CD14-positive monocyte (primary cell): ENCODE measurements around the gene FAF1. TPM values are rescaled to one million over a fixed set of nuclear protein-coding genes. Genes with fewer than 3 reads are reported as not detected.

ENCODE experiments used
- DNase-seq, 3 donors: peaks; one replicate each; pipeline ENCODE4 v3.0.0-alpha.2; 2011 to 2022
- H2AFZ ChIP-seq: 2 replicates; pipeline ENCODE4 v1.6.0; 2012; ENCODE audit warnings: mild to moderate bottlenecking, low read depth, low read length, inconsistent platforms; ENCODE audit not compliant: insufficient read depth, poor library complexity, severe bottlenecking
- H3K27ac ChIP-seq, 2 donors: 1 replicate in 1 of 2; 2 replicates in 1 of 2; pipeline ENCODE4 v1.5.1; 2012 to 2013; ENCODE audit warnings: low read length in 2 of 2, control low read depth in 1 of 2, inconsistent platforms in 1 of 2, low read depth in 1 of 2, mild to moderate bottlenecking in 1 of 2
- H3K27me3 ChIP-seq, 2 donors: one replicate each; pipeline versions ENCODE4 v1.6.0 to v1.6.1; 2011 to 2013; ENCODE audit warnings: low read length in 2 of 2; ENCODE audit not compliant: control insufficient read depth in 2 of 2, insufficient read depth in 2 of 2
- H3K36me3 ChIP-seq, 2 donors: replicated peaks in 1 of 2; 1 replicate in 1 of 2; 2 replicates in 1 of 2; pipeline versions ENCODE4 v1.5.1 to v1.6.1; 2012 to 2013; ENCODE audit warnings: low read length in 2 of 2, control low read depth in 1 of 2, inconsistent platforms in 1 of 2, mild to moderate bottlenecking in 1 of 2; ENCODE audit not compliant: insufficient read depth in 2 of 2, control insufficient read depth in 1 of 2
- H3K4me1 ChIP-seq, 2 donors: 1 replicate in 1 of 2; 2 replicates in 1 of 2; pipeline versions ENCODE4 v1.5.1 to v1.6.1; 2012 to 2013; ENCODE audit warnings: low read length in 2 of 2, control low read depth in 1 of 2, inconsistent platforms in 1 of 2, mild to moderate bottlenecking in 1 of 2, moderate library complexity in 1 of 2; ENCODE audit not compliant: insufficient read depth in 2 of 2, control insufficient read depth in 1 of 2
- H3K4me2 ChIP-seq: replicated peaks from 2 replicates; pipeline ENCODE3; 2012; ENCODE audit warnings: low read length, moderate library complexity, mild to moderate bottlenecking; ENCODE audit not compliant: poor library complexity, severe bottlenecking; ENCODE audit errors: extremely low read depth
- H3K4me3 ChIP-seq, 3 experiments: fragments of 200-600 bp in 1 of 3; sonication (generic) in 1 of 3; replicated peaks in 1 of 3; 1 replicate in 2 of 3; 2 replicates in 1 of 3; pipeline ENCODE4 v1.5.1; 2011 to 2013; ENCODE audit warnings: low read length in 3 of 3, mild to moderate bottlenecking in 3 of 3, control low read depth in 2 of 3, low read depth in 2 of 3, inconsistent platforms in 1 of 3, moderate library complexity in 1 of 3
- H3K79me2 ChIP-seq: 2 replicates; pipeline ENCODE4 v1.6.0; 2012; ENCODE audit warnings: mild to moderate bottlenecking, control low read depth, inconsistent platforms, low read length, moderate library complexity; ENCODE audit not compliant: insufficient read depth
- H3K9ac ChIP-seq: 2 replicates; pipeline ENCODE4 v1.6.0; 2017; ENCODE audit warnings: low read length, mild to moderate bottlenecking; ENCODE audit not compliant: insufficient read depth, poor library complexity, severe bottlenecking
- H3K9me3 ChIP-seq, 2 donors: replicated peaks in 1 of 2; 1 replicate in 1 of 2; 2 replicates in 1 of 2; pipeline versions ENCODE4 v1.5.1 to v1.6.1; 2012 to 2013; ENCODE audit warnings: low read length in 2 of 2, control low read depth in 1 of 2; ENCODE audit not compliant: control insufficient read depth in 1 of 2, insufficient read depth in 1 of 2
- H4K20me1 ChIP-seq: 2 replicates; pipeline ENCODE4 v1.6.0; 2012; ENCODE audit warnings: mild to moderate bottlenecking, low read length, control low read depth, moderate library complexity; ENCODE audit not compliant: insufficient read depth
- H3K27ac Mint-ChIP-seq, 7 donors: one replicate each; pipeline ENCODE4 v1.8.0; 2020; ENCODE audit warnings: mild to moderate bottlenecking in 7 of 7, mixed read lengths in 7 of 7, moderate library complexity in 6 of 7, inconsistent platforms in 2 of 7
- H3K27me3 Mint-ChIP-seq, 3 donors: one replicate each; pipeline ENCODE4 v1.8.0; 2021 to 2022; ENCODE audit warnings: low read depth in 3 of 3, mild to moderate bottlenecking in 3 of 3, mixed read lengths in 3 of 3, moderate library complexity in 3 of 3, inconsistent platforms in 1 of 3
- H3K36me3 Mint-ChIP-seq, 2 donors: one replicate each; pipeline ENCODE4 v1.8.0; 2020; ENCODE audit warnings: mixed read lengths in 2 of 2, inconsistent platforms in 1 of 2, mild to moderate bottlenecking in 1 of 2
- H3K4me1 Mint-ChIP-seq: one replicate; pipeline ENCODE4 v1.8.0; 2020; ENCODE audit warnings: mild to moderate bottlenecking, mixed read lengths
- H3K4me3 Mint-ChIP-seq, 2 donors: one replicate each; pipeline ENCODE4 v1.8.0; 2020; ENCODE audit warnings: mild to moderate bottlenecking in 2 of 2, mixed read lengths in 2 of 2, moderate library complexity in 1 of 2
- H3K9me3 Mint-ChIP-seq, 7 donors: one replicate each; pipeline ENCODE4 v1.8.0; 2020 to 2022; ENCODE audit warnings: mixed read lengths in 7 of 7, mild to moderate bottlenecking in 6 of 7, moderate library complexity in 6 of 7, inconsistent platforms in 2 of 7
- CTCF ChIP-seq: fragments of 200-600 bp; IDR thresholded peaks from one replicate; pipeline ENCODE4 v1.8.0; 2022; ENCODE audit warnings: antibody characterized with exemption, mild to moderate bottlenecking
- WGBS: methylation state at CpG from one replicate; pipeline ENCODE4 v1.1.5; 2013; ENCODE audit warnings: missing lambda C conversion rate; ENCODE audit not compliant: insufficient coverage; 5-methylcytosine and 5-hydroxymethylcytosine counted together
- intact Hi-C, 2 donors: fragments of 100-400 bp; cut with micrococcal nuclease; formaldehyde crosslinking; loops; one replicate each; pipeline versions ENCODE4 v1.15.0 to v1.15.1; 2023
- polyA plus RNA-seq, 3 donors: library from polyadenylated mRNA; depleted of rRNA in 1 of 3; unstranded in 2 of 3; stranded (reverse) in 1 of 3; fragments of 300-500 nt in 2 of 3; fragments of >200 nt in 1 of 3; fragmentation: Illumina TruSeq in 2 of 3; gene quantifications; 1 replicate in 2 of 3; 2 replicates in 1 of 3; pipeline ENCODE4 v1.2.3, GENCODE V29; 2012 to 2021

Gene FAF1
- polyA plus RNA-seq, 3 donors, result 11.4 to 29.6 (median 16.9) TPM

- Histone ChIP-seq H3K79me2 (no peaks in the 10 kb centered on the region), H3K9ac (no peak overlapping the region), H4K20me1 (no peaks in the 10 kb centered on the region), H3K27ac (no peak overlapping the region), H3K9me3 (peaks cover 0 to 67% of the 10 kb centered on the region in 2 donors), H3K36me3 (no peaks in the 10 kb centered on the region), H2AFZ (no peak overlapping the region), H3K4me2 (peak overlapping the region; percentile 15), H3K4me1 (peaks cover 19 to 29% of the 10 kb centered on the region in 2 donors), H3K4me3 (no peak overlapping the region), H3K27me3 (peaks cover 87 to 95% of the 10 kb centered on the region in 2 donors)
- 6% methylated on average over 38 of the region's 38 CpGs for WGBS
- H3K9me3 Mint-ChIP-seq, result peaks cover 0 to 35% (median 20%) of the 10 kb centered on the region in 7 donors
- H3K4me3 Mint-ChIP-seq, result peak overlapping the region in 1 of 2 donors; percentile 96
- H3K4me1 Mint-ChIP-seq, result peaks cover 54% of the 10 kb centered on the region
- intact Hi-C loops, result no loop called here
- H3K27me3 Mint-ChIP-seq, result peaks cover 91 to 97% (median 93%) of the 10 kb centered on the region in 3 donors
- no peak for DNase-seq
- peaks cover 7% of the 10 kb centered on the region in 2 donors for H3K36me3 Mint-ChIP-seq
- H3K27ac Mint-ChIP-seq, result no peak overlapping the region
- TF ChIP-seq CTCF, result no peak
Observed at GRCh38 chr1:50421366-50421748, 538.7 kb downstream of the FAF1 start.

GRCh38 chr1:50420689-50421365 is 539.2 kb downstream of the FAF1 start:
- Histone ChIP-seq H3K36me3 (no peaks in the 10 kb centered on the region), H2AFZ (no peak overlapping the region), H3K27me3 (peaks cover 87 to 95% of the 10 kb centered on the region in 2 donors), H3K4me1 (peaks cover 19 to 29% of the 10 kb centered on the region in 2 donors), H4K20me1 (no peaks in the 10 kb centered on the region), H3K79me2 (no peaks in the 10 kb centered on the region), H3K4me3 (no peak overlapping the region), H3K9ac (no peak overlapping the region), H3K27ac (no peak overlapping the region), H3K4me2 (peak overlapping the region; percentile 15), H3K9me3 (peaks cover 0 to 64% of the 10 kb centered on the region in 2 donors)
- H3K36me3 Mint-ChIP-seq, result peaks cover 7% of the 10 kb centered on the region in 2 donors
- DNase-seq, result no peak
- peaks cover 55% of the 10 kb centered on the region for H3K4me1 Mint-ChIP-seq
- H3K27ac Mint-ChIP-seq, result no peak overlapping the region
- H3K9me3 Mint-ChIP-seq, result peaks cover 0 to 39% (median 21%) of the 10 kb centered on the region in 7 donors
- WGBS, result 4% methylated on average over 68 of the region's 69 CpGs
- H3K27me3 Mint-ChIP-seq, result peaks cover 91 to 97% (median 93%) of the 10 kb centered on the region in 3 donors
- intact Hi-C loops, result no loop called here
- TF ChIP-seq CTCF, result no peak
- peak overlapping the region in 1 of 2 donors; percentile 81 for H3K4me3 Mint-ChIP-seq
